Fibroblast of lung (primary cell): ENCODE data around the gene DOCK4. TPM values are rescaled to one million over a fixed set of nuclear protein-coding genes. Genes with fewer than 3 reads are reported as not detected.

Experiments used
- DNase-seq, 2 donors: peaks; one replicate each; pipeline versions ENCODE4 v3.0.0 to v3.0.0-alpha.2; 2010; ENCODE audit warnings: low read depth in 2 of 2
- H2AFZ ChIP-seq: 2 replicates; pipeline ENCODE4 v1.5.1; 2012; ENCODE audit warnings: low read length, control low read depth, inconsistent platforms
- H3K27ac ChIP-seq: 2 replicates; pipeline ENCODE4 v1.5.1; 2011; ENCODE audit warnings: low read length, control low read depth; ENCODE audit not compliant: insufficient read depth
- H3K27me3 ChIP-seq: 2 replicates; pipeline ENCODE4 v1.5.1; 2011; ENCODE audit warnings: mild to moderate bottlenecking, low read length; ENCODE audit not compliant: control insufficient read depth, insufficient read depth
- H3K36me3 ChIP-seq: 2 replicates; pipeline ENCODE4 v1.5.1; 2011; ENCODE audit warnings: low read length; ENCODE audit not compliant: control insufficient read depth, insufficient read depth
- H3K4me1 ChIP-seq: 2 replicates; pipeline ENCODE4 v1.5.1; 2011; ENCODE audit warnings: low read length; ENCODE audit not compliant: control insufficient read depth, insufficient read depth; ENCODE audit errors: extremely low read depth
- H3K4me2 ChIP-seq: 2 replicates; pipeline ENCODE4 v1.5.1; 2011; ENCODE audit warnings: low read length, control low read depth; ENCODE audit not compliant: insufficient read depth; ENCODE audit errors: extremely low read depth
- H3K4me3 ChIP-seq, 4 experiments: fragments of 200-600 bp in 1 of 4; sonication (generic) in 1 of 4; replicated peaks in 1 of 4; 2 replicates each; pipeline ENCODE4 v1.5.1; 2011 to 2016; ENCODE audit warnings: low read length in 4 of 4, low read depth in 3 of 4, mild to moderate bottlenecking in 3 of 4, control low read depth in 2 of 4, inconsistent platforms in 1 of 4, mixed read lengths in 1 of 4; ENCODE audit not compliant: insufficient read depth in 1 of 4; ENCODE audit errors: control extremely low read depth in 1 of 4
- H3K79me2 ChIP-seq: 2 replicates; pipeline ENCODE4 v1.5.1; 2012; ENCODE audit warnings: mild to moderate bottlenecking, low read length, inconsistent platforms; ENCODE audit not compliant: control insufficient read depth, insufficient read depth
- H3K9ac ChIP-seq: 2 replicates; pipeline ENCODE4 v1.5.1; 2011; ENCODE audit warnings: mild to moderate bottlenecking, low read length, control low read depth; ENCODE audit not compliant: insufficient read depth
- H3K9me3 ChIP-seq: 2 replicates; pipeline ENCODE4 v1.5.1; 2012; ENCODE audit warnings: low read depth, low read length; ENCODE audit not compliant: control insufficient read depth, insufficient read depth
- H4K20me1 ChIP-seq: 2 replicates; pipeline ENCODE4 v1.5.1; 2011; ENCODE audit warnings: low read length; ENCODE audit not compliant: control insufficient read depth, insufficient read depth; ENCODE audit errors: extremely low read depth
- EZH2 ChIP-seq: IDR thresholded peaks from 2 replicates; pipeline ENCODE4 v1.5.1; 2012; ENCODE audit warnings: low read length, control low read depth, mild to moderate bottlenecking; ENCODE audit errors: missing control alignments
- polyA plus RNA-seq, 2 donors: library from polyadenylated mRNA; depleted of rRNA in 1 of 2; stranded (reverse) in 1 of 2; unstranded in 1 of 2; fragments of >200 nt; gene quantifications; 2 replicates each; pipeline ENCODE4 v1.2.1, GENCODE V29; 2011 to 2012; ENCODE audit warnings: missing spikeins in 1 of 2
- total RNA-seq: library from RNA; depleted of rRNA; stranded (reverse); fragments of >200 nt; gene quantifications from 2 replicates; pipeline ENCODE4 v1.2.1, GENCODE V29; 2014
- TF ChIP-seq, protein P1 (sequence below), 2 donors: IDR thresholded peaks in 1 of 2; conservative IDR thresholded peaks in 1 of 2; 1 replicate in 1 of 2; 2 replicates in 1 of 2; pipeline ENCODE4 v1.5.1; 2011 to 2012; ENCODE audit warnings: low read length in 2 of 2, control low read depth in 1 of 2, inconsistent platforms in 1 of 2, low read depth in 1 of 2, mild to moderate bottlenecking in 1 of 2

Gene DOCK4
- total and polyA plus RNA-seq, 2 donors (not counting 1 experiment from before 2014, with no cell fraction given): 20.8 to 39.3 TPM

DNA sequence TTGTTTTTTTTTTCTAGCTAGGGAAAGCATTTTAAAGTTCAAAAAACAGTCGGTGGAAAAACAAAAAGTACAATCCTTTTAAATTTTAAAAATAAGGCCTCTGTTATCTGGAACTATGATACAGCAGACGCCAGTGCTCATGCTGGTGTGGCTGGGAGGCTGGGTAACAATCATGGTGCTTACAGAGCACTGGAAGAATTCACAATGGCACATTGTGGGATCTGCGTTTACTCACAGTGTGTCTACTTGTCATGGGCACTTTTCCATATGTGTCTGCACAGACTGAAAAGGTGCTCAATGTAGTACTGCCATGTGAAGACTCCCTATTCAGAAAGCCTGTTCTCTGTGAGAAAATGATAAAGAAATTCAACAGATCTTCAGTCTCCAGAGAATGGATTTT is 365.7 kb downstream of the DOCK4 start:
- Histone ChIP-seq H3K27ac (no peak overlapping the region), H3K4me1 (no peaks in the 10 kb centered on the region), H3K79me2 (no peaks in the 10 kb centered on the region), H3K9me3 (no peaks in the 10 kb centered on the region), H3K4me3 (no peak overlapping the region), H3K36me3 (no peaks in the 10 kb centered on the region), H3K9ac (no peak overlapping the region), H3K4me2 (no peak overlapping the region), H4K20me1 (no peaks in the 10 kb centered on the region), H2AFZ (no peak overlapping the region), H3K27me3 (no peaks in the 10 kb centered on the region)
- TF ChIP-seq EZH2: no peak
- TF ChIP-seq, protein P1, sequence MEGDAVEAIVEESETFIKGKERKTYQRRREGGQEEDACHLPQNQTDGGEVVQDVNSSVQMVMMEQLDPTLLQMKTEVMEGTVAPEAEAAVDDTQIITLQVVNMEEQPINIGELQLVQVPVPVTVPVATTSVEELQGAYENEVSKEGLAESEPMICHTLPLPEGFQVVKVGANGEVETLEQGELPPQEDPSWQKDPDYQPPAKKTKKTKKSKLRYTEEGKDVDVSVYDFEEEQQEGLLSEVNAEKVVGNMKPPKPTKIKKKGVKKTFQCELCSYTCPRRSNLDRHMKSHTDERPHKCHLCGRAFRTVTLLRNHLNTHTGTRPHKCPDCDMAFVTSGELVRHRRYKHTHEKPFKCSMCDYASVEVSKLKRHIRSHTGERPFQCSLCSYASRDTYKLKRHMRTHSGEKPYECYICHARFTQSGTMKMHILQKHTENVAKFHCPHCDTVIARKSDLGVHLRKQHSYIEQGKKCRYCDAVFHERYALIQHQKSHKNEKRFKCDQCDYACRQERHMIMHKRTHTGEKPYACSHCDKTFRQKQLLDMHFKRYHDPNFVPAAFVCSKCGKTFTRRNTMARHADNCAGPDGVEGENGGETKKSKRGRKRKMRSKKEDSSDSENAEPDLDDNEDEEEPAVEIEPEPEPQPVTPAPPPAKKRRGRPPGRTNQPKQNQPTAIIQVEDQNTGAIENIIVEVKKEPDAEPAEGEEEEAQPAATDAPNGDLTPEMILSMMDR (conservative IDR thresholded peaks at IDR 0.05 in 1 of 2, IDR thresholded peaks at IDR 0.05 in 1 of 2; ENCODE audit: low read depth in 1 of 2, low read length in 2 of 2): no peak
- DNase-seq: no peak

- no peak for DNase-seq
- H3K27me3 ChIP-seq: no peaks in the 10 kb centered on the region
- H4K20me1 ChIP-seq: no peaks in the 10 kb centered on the region
- H3K9me3 ChIP-seq: no peaks in the 10 kb centered on the region
- H3K4me3 ChIP-seq: no peak overlapping the region
- no peak overlapping the region for H3K4me2 ChIP-seq
- no peaks in the 10 kb centered on the region for H3K79me2 ChIP-seq
- no peaks in the 10 kb centered on the region for H3K36me3 ChIP-seq
- H3K9ac ChIP-seq: no peak overlapping the region
- peaks cover 2% of the 10 kb centered on the region for H3K4me1 ChIP-seq
- TF ChIP-seq, protein P1 (conservative IDR thresholded peaks at IDR 0.05 in 1 of 2, IDR thresholded peaks at IDR 0.05 in 1 of 2; ENCODE audit: low read depth in 1 of 2, low read length in 2 of 2): no peak
- no peak for TF ChIP-seq EZH2
- no peak overlapping the region for H3K27ac ChIP-seq
- H2AFZ ChIP-seq: no peak overlapping the region
These were observed 366.9 kb downstream of the DOCK4 start for GRCh38 chr7:111839261-111839660.

DNA sequence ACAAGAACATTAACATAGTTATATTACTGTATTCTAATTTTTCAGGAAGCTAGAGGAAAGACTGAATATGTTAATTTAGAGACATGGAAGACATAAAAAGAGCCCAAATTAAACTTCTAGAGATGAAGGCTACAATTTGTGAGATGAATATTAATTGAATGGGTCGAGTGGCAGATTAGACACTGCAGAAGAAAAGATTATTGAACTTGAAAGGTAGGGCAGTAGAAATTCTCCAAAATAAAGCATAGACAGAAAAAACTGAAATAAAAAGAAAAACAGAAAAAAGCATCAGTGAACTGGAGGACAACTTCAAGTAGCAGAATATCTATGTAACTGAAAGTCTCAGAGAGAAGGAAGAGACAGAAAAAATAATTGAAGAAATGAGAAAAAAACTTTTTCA is 369.6 kb downstream of the DOCK4 start:
- H3K36me3 ChIP-seq: no peaks in the 10 kb centered on the region
- H2AFZ ChIP-seq: no peak overlapping the region
- no peaks in the 10 kb centered on the region for H3K79me2 ChIP-seq
- H3K4me3 ChIP-seq: no peak overlapping the region
- no peaks in the 10 kb centered on the region for H3K9me3 ChIP-seq
- peaks cover 5% of the 10 kb centered on the region for H3K4me1 ChIP-seq
- no peaks in the 10 kb centered on the region for H3K27me3 ChIP-seq
- no peak overlapping the region for H3K27ac ChIP-seq
- no peak for DNase-seq
- TF ChIP-seq, protein P1 (conservative IDR thresholded peaks at IDR 0.05 in 1 of 2, IDR thresholded peaks at IDR 0.05 in 1 of 2; ENCODE audit: low read depth in 1 of 2, low read length in 2 of 2): no peak
- no peak for TF ChIP-seq EZH2
- H3K4me2 ChIP-seq: no peak overlapping the region
- no peak overlapping the region for H3K9ac ChIP-seq
- no peaks in the 10 kb centered on the region for H4K20me1 ChIP-seq
